SU-DHL-6 (cell line): ENCODE results near the gene C10orf120.

ENCODE experiments used
- EZH2phosphoT487 ChIP-seq: fragments of 200-600 bp; sonication (generic), shearing (Covaris generic); conservative IDR thresholded peaks from 2 replicates; pipeline ENCODE4 v1.6.1; 2018; ENCODE audit warnings: mild to moderate bottlenecking, antibody characterized with exemption, low read length, moderate library complexity, mixed read lengths
- TF ChIP-seq, protein P1 (sequence below): fragments of 200-600 bp; sonication (generic); IDR thresholded peaks from one replicate; pipeline ENCODE4 v1.5.1; 2017; ENCODE audit warnings: antibody characterized with exemption, mild to moderate bottlenecking, low read length, moderate library complexity; ENCODE audit not compliant: insufficient read depth, poor library complexity, severe bottlenecking

- TF ChIP-seq, protein P1, sequence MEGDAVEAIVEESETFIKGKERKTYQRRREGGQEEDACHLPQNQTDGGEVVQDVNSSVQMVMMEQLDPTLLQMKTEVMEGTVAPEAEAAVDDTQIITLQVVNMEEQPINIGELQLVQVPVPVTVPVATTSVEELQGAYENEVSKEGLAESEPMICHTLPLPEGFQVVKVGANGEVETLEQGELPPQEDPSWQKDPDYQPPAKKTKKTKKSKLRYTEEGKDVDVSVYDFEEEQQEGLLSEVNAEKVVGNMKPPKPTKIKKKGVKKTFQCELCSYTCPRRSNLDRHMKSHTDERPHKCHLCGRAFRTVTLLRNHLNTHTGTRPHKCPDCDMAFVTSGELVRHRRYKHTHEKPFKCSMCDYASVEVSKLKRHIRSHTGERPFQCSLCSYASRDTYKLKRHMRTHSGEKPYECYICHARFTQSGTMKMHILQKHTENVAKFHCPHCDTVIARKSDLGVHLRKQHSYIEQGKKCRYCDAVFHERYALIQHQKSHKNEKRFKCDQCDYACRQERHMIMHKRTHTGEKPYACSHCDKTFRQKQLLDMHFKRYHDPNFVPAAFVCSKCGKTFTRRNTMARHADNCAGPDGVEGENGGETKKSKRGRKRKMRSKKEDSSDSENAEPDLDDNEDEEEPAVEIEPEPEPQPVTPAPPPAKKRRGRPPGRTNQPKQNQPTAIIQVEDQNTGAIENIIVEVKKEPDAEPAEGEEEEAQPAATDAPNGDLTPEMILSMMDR: no peak
- TF ChIP-seq EZH2phosphoT487: no peak
These were observed 49.7 kb downstream of the C10orf120 start for GRCh38 chr10:122649903-122650302.
